PC-9 (cell line): ENCODE results near the gene FAM120B.

Experiments used
- EZH2 ChIP-seq: fragments of 200-600 bp; sonication (generic); IDR thresholded peaks from 2 replicates; pipeline ENCODE4 v1.8.0; 2017; ENCODE audit warnings: antibody characterized with exemption, low read depth
- TF ChIP-seq, protein P1 (sequence below): fragments of 200-600 bp; sonication (generic); conservative IDR thresholded peaks from 2 replicates; pipeline ENCODE4 v1.6.1; 2017; ENCODE audit warnings: mixed run types, antibody characterized with exemption, mild to moderate bottlenecking, moderate library complexity

DNA sequence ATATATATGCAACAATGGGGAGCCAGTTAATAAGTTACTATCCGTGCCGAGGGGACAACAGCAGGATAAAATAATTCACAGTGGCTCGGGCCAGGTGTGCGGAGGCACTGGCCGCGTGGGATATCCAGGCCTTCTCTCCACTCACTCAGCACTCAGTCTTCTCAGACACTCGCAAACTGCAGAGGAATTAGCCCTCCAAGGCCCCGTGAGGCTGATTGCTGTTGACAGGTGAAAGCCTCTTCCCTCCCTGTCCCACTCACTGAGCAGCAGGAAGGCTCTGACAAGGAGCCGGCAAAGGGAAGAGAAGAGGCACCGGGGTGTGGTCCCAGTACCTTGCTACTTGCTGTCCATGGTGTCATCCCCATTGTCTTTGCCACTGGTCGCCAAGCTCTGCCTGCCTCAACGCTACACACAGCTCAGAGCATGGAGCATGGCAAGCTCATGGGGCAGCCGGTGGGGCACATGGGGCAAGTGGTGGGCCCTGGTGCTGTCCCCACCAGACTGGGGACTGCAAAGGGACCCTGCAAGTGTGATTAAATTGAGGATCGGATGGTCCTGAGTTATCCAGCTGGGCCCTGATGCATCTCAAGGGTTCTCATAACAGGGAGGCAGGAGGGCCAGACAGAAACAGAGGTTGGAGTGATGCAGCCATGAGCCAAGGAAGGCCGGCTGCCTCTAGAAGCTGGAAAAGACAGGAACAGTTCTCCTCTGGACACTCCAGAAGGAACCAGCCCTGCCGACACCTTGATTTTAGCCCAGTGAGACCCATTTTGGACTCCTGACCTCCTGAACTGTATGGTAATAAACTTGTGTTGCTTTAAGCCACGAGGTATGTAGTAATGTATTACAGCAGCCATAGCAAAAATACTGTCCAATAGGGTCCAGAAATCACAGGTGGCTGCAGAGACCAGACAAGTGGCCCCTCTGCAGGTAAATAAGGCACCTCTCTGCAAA lies 126.9 kb downstream of the FAM120B start:
- no peak for TF ChIP-seq EZH2
- TF ChIP-seq, protein P1, sequence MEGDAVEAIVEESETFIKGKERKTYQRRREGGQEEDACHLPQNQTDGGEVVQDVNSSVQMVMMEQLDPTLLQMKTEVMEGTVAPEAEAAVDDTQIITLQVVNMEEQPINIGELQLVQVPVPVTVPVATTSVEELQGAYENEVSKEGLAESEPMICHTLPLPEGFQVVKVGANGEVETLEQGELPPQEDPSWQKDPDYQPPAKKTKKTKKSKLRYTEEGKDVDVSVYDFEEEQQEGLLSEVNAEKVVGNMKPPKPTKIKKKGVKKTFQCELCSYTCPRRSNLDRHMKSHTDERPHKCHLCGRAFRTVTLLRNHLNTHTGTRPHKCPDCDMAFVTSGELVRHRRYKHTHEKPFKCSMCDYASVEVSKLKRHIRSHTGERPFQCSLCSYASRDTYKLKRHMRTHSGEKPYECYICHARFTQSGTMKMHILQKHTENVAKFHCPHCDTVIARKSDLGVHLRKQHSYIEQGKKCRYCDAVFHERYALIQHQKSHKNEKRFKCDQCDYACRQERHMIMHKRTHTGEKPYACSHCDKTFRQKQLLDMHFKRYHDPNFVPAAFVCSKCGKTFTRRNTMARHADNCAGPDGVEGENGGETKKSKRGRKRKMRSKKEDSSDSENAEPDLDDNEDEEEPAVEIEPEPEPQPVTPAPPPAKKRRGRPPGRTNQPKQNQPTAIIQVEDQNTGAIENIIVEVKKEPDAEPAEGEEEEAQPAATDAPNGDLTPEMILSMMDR, result no peak
